Fibroblast of pulmonary artery (primary cell): Measurements from ENCODE around the gene SLC6A7.

ENCODE experiments used
- DNase-seq: peaks from one replicate; pipeline ENCODE4 v3.0.0-alpha.2; 2010; ENCODE audit warnings: low read depth
- H3K4me3 ChIP-seq: replicated peaks from 2 replicates; pipeline ENCODE4 v1.5.1; 2011; ENCODE audit warnings: low read depth, mild to moderate bottlenecking, control low read depth, low read length, moderate library complexity
- CTCF ChIP-seq: IDR thresholded peaks from 2 replicates; pipeline ENCODE4 v1.5.1; 2011; ENCODE audit warnings: mild to moderate bottlenecking, control low read depth, low read length, inconsistent platforms; ENCODE audit errors: missing control alignments

SLC6A7 gene

DNA sequence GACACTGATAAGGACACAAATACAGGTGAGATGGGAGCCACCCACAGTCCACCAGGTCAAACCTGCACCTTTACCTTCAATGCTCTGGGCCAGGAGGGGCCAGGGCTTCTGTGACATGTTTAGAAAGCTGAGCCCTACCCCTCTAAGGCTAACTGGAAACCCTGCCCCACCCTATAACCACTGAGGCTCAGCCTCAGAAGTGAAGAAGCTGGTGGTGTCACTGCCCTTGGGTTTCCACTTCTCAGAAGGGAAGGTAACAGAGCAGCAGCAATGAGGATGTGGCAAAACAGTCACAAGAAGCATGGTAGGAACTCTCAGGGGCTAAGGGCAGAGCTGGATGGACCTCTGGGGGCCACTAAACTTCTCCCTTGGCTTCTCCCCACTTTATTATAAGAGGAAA lies 40.2 kb upstream of the SLC6A7 start:
- no peak for DNase-seq
- TF ChIP-seq CTCF, result no peak
- no peak overlapping the region for H3K4me3 ChIP-seq

- no peak for DNase-seq
- peak overlapping the region; percentile 94 for H3K4me3 ChIP-seq
- TF ChIP-seq CTCF, result no peak
These were observed 37.0 kb upstream of the SLC6A7 start for GRCh38 chr5:150152636-150153462.

- H3K4me3 ChIP-seq, result peak overlapping the region; percentile 94
- DNase-seq, result no peak
- TF ChIP-seq CTCF, result no peak
These were observed 36.4 kb upstream of the SLC6A7 start for GRCh38 chr5:150153483-150153882.

DNA sequence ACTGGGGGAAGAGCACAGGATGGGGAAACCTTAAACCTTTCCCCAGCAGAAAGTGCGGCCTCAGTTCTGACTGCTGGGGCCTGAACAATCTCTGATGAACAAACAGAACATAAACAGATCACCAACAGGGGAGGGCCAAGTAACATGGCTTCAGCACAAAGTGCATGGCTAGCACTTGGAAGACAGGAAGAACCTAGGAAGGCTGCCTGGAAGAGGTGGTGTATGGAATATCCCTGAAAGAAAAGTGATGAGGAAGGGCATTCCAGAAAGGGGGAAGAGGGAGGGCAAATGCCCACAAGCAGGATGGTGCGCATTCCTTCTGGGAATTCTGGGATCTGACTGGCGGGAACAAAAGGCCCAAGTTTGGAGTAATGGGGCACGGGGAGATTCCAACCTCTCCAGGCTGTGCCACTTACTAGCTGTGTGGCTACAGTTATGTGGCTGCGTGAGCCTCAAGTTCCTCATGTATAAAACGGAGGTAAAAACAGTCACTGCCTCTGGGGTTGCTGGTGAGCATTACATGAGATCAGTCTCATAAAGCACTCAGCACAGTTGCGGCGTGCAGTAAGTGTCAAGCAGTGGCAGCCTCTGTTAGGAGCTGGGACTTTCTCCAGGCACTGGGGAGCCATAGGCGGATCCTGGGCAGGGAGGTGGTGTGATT lies 35.8 kb upstream of the SLC6A7 start:
- peak; percentile 4 for TF ChIP-seq CTCF
- H3K4me3 ChIP-seq, result peak overlapping the region; percentile 94

DNA sequence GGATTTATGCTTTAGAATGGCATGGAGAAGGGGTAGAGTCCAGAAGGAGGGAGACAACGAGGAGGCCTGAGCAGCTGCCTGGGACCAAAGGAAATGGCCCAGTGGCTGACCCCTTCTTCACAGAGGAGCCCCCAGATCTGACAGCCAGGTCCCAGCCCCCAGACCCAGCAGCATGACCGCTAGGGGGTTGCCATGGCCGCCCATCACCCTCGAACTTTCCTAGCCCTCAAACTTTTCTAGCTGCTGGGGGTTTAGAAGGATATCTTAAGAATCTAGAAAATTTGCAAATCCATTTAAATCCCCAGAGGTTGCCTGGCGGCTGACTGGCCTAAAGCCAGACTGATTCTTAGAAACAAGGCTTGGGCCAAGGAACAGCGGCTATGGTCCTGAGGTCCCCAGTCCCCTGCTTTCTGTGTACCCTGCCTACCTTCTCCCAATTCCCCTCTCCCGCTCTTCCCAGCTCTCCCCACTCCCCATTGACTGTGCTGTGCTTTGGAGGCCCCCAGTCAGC lies 35.2 kb upstream of the SLC6A7 start:
- no peak for TF ChIP-seq CTCF
- peak overlapping the region; percentile 94 for H3K4me3 ChIP-seq
- DNase-seq, result no peak

More for the DNA sequence above, 35.8 kb upstream of the SLC6A7 start:
- DNase-seq, result peak; percentile 74

DNA sequence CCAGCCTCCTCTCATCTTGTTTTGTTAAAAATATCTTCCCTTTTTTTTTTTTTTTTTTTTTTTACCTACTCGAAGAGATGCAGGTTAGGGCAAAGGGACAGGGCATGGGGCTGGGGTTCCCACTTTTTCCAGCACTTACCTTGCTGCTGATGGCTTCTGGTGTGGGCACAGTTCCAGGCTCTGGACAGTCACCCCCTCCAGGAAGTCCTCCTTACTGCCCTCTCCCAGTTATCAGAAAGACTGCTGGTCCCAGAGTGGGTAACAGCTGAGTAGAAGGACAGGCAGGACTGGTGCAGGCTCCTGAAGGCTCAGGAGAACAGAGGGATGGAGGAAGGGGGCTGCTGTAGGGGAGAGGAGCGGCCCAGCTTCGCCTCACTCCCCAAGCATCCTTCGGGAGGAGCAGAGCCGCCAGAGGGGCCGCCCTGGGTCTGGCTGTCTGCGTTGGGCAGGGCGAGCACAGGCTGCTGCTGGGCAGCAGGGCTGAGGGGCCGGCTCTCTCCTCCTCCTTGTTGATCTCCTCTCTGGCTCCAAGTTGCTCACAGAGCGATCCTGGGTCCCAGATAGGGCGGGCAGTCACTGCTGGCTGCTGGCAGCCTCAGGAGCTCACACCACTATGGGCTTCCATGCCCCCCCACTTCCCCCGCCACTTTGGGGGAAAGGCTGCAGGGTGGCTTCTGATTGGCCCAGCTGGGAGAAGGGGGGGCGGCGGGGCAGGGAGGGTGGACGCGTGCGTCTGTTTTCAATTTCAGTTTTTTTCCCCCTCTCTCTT lies 34.4 kb upstream of the SLC6A7 start, which contains the start of gene PDGFRB:
TSS of gene PDGFRB (minus strand) at position 588 of the 769 bp plus-strand sequence. CDS start 18,798 bp downstream, outside the sequence.
- DNase-seq, result peak; percentile 93
- no peak for TF ChIP-seq CTCF
- peak within 1 kb of the TSS; percentile 94 for H3K4me3 ChIP-seq
